Stimulated activated effector memory CD8-positive, alpha-beta T cell treated with anti-CD3 and anti-CD28 coated beads, Interleukin-12 subunit alpha, Interleukin-12 subunit beta, amount 100 ng/mL, for 72 hours (primary cell): ENCODE results near the gene DUOX2.
"Not testable (repeated sequence)": the region's sequence is repeated elsewhere in the genome, so short reads cannot be mapped to it uniquely, and the experiment has no call there.

Source experiments
- ATAC-seq: fragments of 150-1000 bp; cut with Tn5 transposase; 2 replicates; pipeline ENCODE4 v1.10.0; 2021
- DNase-seq, 2 donors: peaks; one replicate each; pipeline ENCODE4 v3.0.0; 2021 to 2022; ENCODE audit warnings: low spot score in 2 of 2
- H3K27ac Mint-ChIP-seq: one replicate; pipeline ENCODE4 v1.8.0; 2022; ENCODE audit warnings: mild to moderate bottlenecking, mixed read lengths
- H3K36me3 Mint-ChIP-seq: one replicate; pipeline ENCODE4 v1.8.0; 2022; ENCODE audit warnings: mild to moderate bottlenecking, mixed read lengths
- H3K4me1 Mint-ChIP-seq: one replicate; pipeline ENCODE4 v1.8.0; 2022; ENCODE audit warnings: mixed read lengths
- H3K4me3 Mint-ChIP-seq: one replicate; pipeline ENCODE4 v1.8.0; 2022; ENCODE audit warnings: mild to moderate bottlenecking, mixed read lengths
- H3K9me3 Mint-ChIP-seq: one replicate; pipeline ENCODE4 v1.8.0; 2022; ENCODE audit warnings: mixed read lengths

The DUOX2 gene

GRCh38 chr15:45144775-45145174 is 30.8 kb upstream of the DUOX2 start:
- Mint-ChIP-seq H3K4me3 (no peak overlapping the region), H3K36me3 (peaks cover 4% of the 10 kb centered on the region), H3K27ac (no peak overlapping the region), H3K9me3 (no peaks in the 10 kb centered on the region), H3K4me1 (no peaks in the 10 kb centered on the region)
- ATAC-seq: no peak
- no peak for DNase-seq

- Mint-ChIP-seq H3K4me1 (no peaks in the 10 kb centered on the region), H3K27ac (no peak overlapping the region), H3K4me3 (no peak overlapping the region), H3K9me3 (no peaks in the 10 kb centered on the region), H3K36me3 (peaks cover under 1% of the 10 kb centered on the region)
- DNase-seq (no peak), ATAC-seq (no peak)
Measured at GRCh38 chr15:45143946-45144345, 30.0 kb upstream of the DUOX2 start.

GRCh38 chr15:45143056-45143455 is 29.1 kb upstream of the DUOX2 start:
- Mint-ChIP-seq H3K4me1 (no peaks in the 10 kb centered on the region), H3K4me3 (no peak overlapping the region), H3K9me3 (no peaks in the 10 kb centered on the region), H3K36me3 (no peaks in the 10 kb centered on the region), H3K27ac (peak overlapping the region; percentile 9)
- DNase-seq: no peak
- no peak for ATAC-seq

- no peak overlapping the region for H3K4me3 Mint-ChIP-seq
- ATAC-seq (no peak), DNase-seq (no peak)
- no peaks in the 10 kb centered on the region for H3K36me3 Mint-ChIP-seq
- H3K4me1 Mint-ChIP-seq: peaks cover 4% of the 10 kb centered on the region
- no peaks in the 10 kb centered on the region for H3K9me3 Mint-ChIP-seq
- no peak overlapping the region for H3K27ac Mint-ChIP-seq
Measured at GRCh38 chr15:45141386-45141785, 27.4 kb upstream of the DUOX2 start.

- Mint-ChIP-seq H3K4me1 (peaks cover 7% of the 10 kb centered on the region), H3K27ac (no peak overlapping the region), H3K9me3 (no peaks in the 10 kb centered on the region), H3K36me3 (no peaks in the 10 kb centered on the region), H3K4me3 (no peak overlapping the region)
- ATAC-seq (no peak), DNase-seq (no peak)
Measured at GRCh38 chr15:45140557-45141250, 26.7 kb upstream of the DUOX2 start.

GRCh38 chr15:45139770-45140169 is 25.8 kb upstream of the DUOX2 start:
- Mint-ChIP-seq H3K4me3 (no peak overlapping the region), H3K36me3 (no peaks in the 10 kb centered on the region), H3K9me3 (no peaks in the 10 kb centered on the region), H3K4me1 (peaks cover 9% of the 10 kb centered on the region), H3K27ac (no peak overlapping the region)
- no peak for DNase-seq
- no peak for ATAC-seq

GRCh38 chr15:45138814-45139765 is 25.1 kb upstream of the DUOX2 start:
- no peak for ATAC-seq
- Mint-ChIP-seq H3K4me3 (no peak overlapping the region), H3K36me3 (no peaks in the 10 kb centered on the region)

GRCh38 chr15:45137703-45138102 is 23.7 kb upstream of the DUOX2 start:
- H3K27ac Mint-ChIP-seq: no peak overlapping the region
- DNase-seq (no peak), ATAC-seq (no peak)
- peaks cover 17% of the 10 kb centered on the region for H3K4me1 Mint-ChIP-seq
- H3K4me3 Mint-ChIP-seq: no peak overlapping the region
- no peaks in the 10 kb centered on the region for H3K36me3 Mint-ChIP-seq
- no peaks in the 10 kb centered on the region for H3K9me3 Mint-ChIP-seq

More at GRCh38 chr15:45138814-45139765, 25.1 kb upstream of the DUOX2 start:
- Mint-ChIP-seq H3K4me1 (peaks cover 16% of the 10 kb centered on the region), H3K9me3 (no peaks in the 10 kb centered on the region), H3K27ac (no peak overlapping the region)
- DNase-seq: no peak

GRCh38 chr15:45136378-45136764 is 22.4 kb upstream of the DUOX2 start:
- Mint-ChIP-seq H3K9me3 (no peaks in the 10 kb centered on the region), H3K27ac (no peak overlapping the region), H3K4me1 (peaks cover 17% of the 10 kb centered on the region), H3K4me3 (peak overlapping the region; percentile 50), H3K36me3 (no peaks in the 10 kb centered on the region)
- ATAC-seq (no peak), DNase-seq (no peak)

GRCh38 chr15:45135705-45136377 is 21.9 kb upstream of the DUOX2 start:
- Mint-ChIP-seq H3K4me3 (peak overlapping the region; percentile 50), H3K4me1 (peaks cover 17% of the 10 kb centered on the region)
- ATAC-seq, H3K36me3 Mint-ChIP-seq, H3K9me3 Mint-ChIP-seq, H3K27ac Mint-ChIP-seq, DNase-seq: not testable (repeated sequence)

GRCh38 chr15:45134682-45135604 is 21.0 kb upstream of the DUOX2 start:
- peak overlapping the region; percentile 65 for H3K27ac Mint-ChIP-seq
- no peak for DNase-seq
- H3K4me1 Mint-ChIP-seq: peaks cover 17% of the 10 kb centered on the region
- peak; percentile 58 for ATAC-seq
- no peaks in the 10 kb centered on the region for H3K36me3 Mint-ChIP-seq
- H3K9me3 Mint-ChIP-seq: no peaks in the 10 kb centered on the region
- H3K4me3 Mint-ChIP-seq: peak overlapping the region; percentile 48

- Mint-ChIP-seq H3K36me3 (no peaks in the 10 kb centered on the region), H3K27ac (no peak overlapping the region), H3K4me1 (peaks cover 17% of the 10 kb centered on the region), H3K4me3 (peak overlapping the region; percentile 48), H3K9me3 (no peaks in the 10 kb centered on the region)
- ATAC-seq: no peak
- no peak for DNase-seq
Measured at GRCh38 chr15:45134046-45134445, 20.1 kb upstream of the DUOX2 start.

GRCh38 chr15:45133561-45133920 is 19.6 kb upstream of the DUOX2 start:
- Mint-ChIP-seq H3K9me3 (no peaks in the 10 kb centered on the region), H3K36me3 (no peaks in the 10 kb centered on the region), H3K27ac (no peak overlapping the region), H3K4me1 (peaks cover 17% of the 10 kb centered on the region), H3K4me3 (no peak overlapping the region)
- ATAC-seq: no peak
- no peak for DNase-seq

- Mint-ChIP-seq H3K9me3 (no peaks in the 10 kb centered on the region), H3K4me1 (peaks cover 17% of the 10 kb centered on the region), H3K27ac (no peak overlapping the region), H3K4me3 (no peak overlapping the region), H3K36me3 (no peaks in the 10 kb centered on the region)
- DNase-seq (no peak), ATAC-seq (peak; percentile 44)
Measured at GRCh38 chr15:45132844-45133560, 19.0 kb upstream of the DUOX2 start.
